ENCODE results near the gene R3HDM2. TPM values are rescaled to one million over a fixed set of nuclear protein-coding genes. Genes with fewer than 3 reads are reported as not detected.

Gene R3HDM2
- total RNA-seq, 3 donors from 2014 or later: 31.6 to 43.0 (median 35.7) TPM

DNA sequence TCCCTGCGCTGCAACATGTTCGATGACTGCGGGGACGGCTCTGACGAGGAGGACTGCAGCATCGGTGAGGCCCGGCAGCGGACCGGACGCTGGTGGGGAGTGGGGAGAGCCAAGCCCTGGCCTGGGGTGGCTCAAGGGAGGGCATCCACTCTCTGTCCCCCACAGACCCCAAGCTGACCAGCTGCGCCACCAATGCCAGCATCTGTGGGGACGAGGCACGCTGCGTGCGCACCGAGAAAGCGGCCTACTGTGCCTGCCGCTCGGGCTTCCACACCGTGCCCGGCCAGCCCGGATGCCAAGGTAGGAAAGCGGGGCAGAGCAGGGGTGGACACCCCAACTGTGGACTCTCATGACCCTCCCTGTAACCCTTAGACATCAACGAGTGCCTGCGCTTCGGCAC, 225.7 kb downstream of the R3HDM2 start:
- no peak for DNase-seq (ENCODE audit: low spot score in 2 of 2)
- no peak for TF ChIP-seq POLR2A (IDR thresholded peaks at IDR 0.05)
- TF ChIP-seq, protein P1, sequence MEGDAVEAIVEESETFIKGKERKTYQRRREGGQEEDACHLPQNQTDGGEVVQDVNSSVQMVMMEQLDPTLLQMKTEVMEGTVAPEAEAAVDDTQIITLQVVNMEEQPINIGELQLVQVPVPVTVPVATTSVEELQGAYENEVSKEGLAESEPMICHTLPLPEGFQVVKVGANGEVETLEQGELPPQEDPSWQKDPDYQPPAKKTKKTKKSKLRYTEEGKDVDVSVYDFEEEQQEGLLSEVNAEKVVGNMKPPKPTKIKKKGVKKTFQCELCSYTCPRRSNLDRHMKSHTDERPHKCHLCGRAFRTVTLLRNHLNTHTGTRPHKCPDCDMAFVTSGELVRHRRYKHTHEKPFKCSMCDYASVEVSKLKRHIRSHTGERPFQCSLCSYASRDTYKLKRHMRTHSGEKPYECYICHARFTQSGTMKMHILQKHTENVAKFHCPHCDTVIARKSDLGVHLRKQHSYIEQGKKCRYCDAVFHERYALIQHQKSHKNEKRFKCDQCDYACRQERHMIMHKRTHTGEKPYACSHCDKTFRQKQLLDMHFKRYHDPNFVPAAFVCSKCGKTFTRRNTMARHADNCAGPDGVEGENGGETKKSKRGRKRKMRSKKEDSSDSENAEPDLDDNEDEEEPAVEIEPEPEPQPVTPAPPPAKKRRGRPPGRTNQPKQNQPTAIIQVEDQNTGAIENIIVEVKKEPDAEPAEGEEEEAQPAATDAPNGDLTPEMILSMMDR (IDR thresholded peaks at IDR 0.05): no peak
- no peak for TF ChIP-seq POLR2AphosphoS5 (IDR thresholded peaks at IDR 0.05)
- H3K27me3 ChIP-seq: no peaks in the 10 kb centered on the region
- H3K9me3 ChIP-seq: no peaks in the 10 kb centered on the region
- intact Hi-C loops (cut with DNase I; ENCODE audit: low total_unique reads): no loop called here
- H3K27ac ChIP-seq: no peak overlapping the region
- H3K4me1 ChIP-seq: no peaks in the 10 kb centered on the region
- H3K4me3 ChIP-seq: no peak overlapping the region
- peaks cover 4% of the 10 kb centered on the region for H3K36me3 ChIP-seq

DNA sequence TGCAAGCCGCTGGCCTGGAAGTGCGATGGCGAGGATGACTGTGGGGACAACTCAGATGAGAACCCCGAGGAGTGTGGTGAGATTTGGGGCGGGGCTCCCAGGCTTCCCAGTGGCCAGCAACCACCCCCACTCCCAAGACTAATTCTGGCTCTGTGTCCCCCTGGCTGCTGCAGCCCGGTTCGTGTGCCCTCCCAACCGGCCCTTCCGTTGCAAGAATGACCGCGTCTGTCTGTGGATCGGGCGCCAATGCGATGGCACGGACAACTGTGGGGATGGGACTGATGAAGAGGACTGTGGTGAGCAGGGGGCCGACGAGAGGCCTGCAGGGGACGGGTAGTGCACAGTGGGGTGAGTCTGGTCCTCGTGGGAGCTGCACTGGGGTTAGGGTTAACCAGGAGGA, 226.4 kb downstream of the R3HDM2 start:
- H3K27ac ChIP-seq: no peak overlapping the region

DNA sequence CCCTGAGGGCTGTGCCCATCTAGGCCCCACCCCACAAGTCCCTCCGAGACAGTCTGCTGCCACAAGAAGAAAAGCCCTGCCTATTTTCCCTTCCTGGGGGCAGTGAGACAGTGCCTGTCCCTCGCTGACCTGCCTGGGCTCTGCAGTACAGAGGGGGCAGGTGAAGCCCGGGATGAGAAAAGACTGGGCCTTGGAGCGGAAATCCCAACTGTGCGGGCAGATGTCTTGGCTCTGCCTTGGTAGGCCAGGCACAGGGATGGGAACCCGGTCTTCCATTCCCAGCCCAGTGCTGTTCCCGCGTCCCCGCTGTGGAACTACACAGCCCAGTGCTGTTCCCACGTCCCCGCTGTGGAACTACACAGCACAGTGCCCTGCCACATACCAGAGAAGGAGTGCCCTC, 227.1 kb downstream of the R3HDM2 start:
- DNase-seq (ENCODE audit: low spot score in 2 of 2): no peak
- Histone ChIP-seq H3K27ac (no peak overlapping the region), H3K4me3 (no peak overlapping the region), H3K36me3 (peaks cover 4% of the 10 kb centered on the region), H3K4me1 (no peaks in the 10 kb centered on the region), H3K9me3 (no peaks in the 10 kb centered on the region), H3K27me3 (no peaks in the 10 kb centered on the region)
- intact Hi-C loops (cut with DNase I; ENCODE audit: low total_unique reads): no loop called here
- TF ChIP-seq, protein P1 (IDR thresholded peaks at IDR 0.05): no peak
- TF ChIP-seq POLR2A (IDR thresholded peaks at IDR 0.05) (no peak), POLR2AphosphoS5 (IDR thresholded peaks at IDR 0.05) (no peak)

More for the DNA sequence above, 226.4 kb downstream of the R3HDM2 start:
- Histone ChIP-seq H3K4me3 (no peak overlapping the region), H3K36me3 (peaks cover 4% of the 10 kb centered on the region), H3K27me3 (no peaks in the 10 kb centered on the region), H3K4me1 (no peaks in the 10 kb centered on the region), H3K9me3 (no peaks in the 10 kb centered on the region)
- TF ChIP-seq POLR2AphosphoS5 (IDR thresholded peaks at IDR 0.05) (no peak), POLR2A (IDR thresholded peaks at IDR 0.05) (no peak)
- TF ChIP-seq, protein P1 (IDR thresholded peaks at IDR 0.05): no peak
- no peak for DNase-seq (ENCODE audit: low spot score in 2 of 2)
- intact Hi-C loops (cut with DNase I; ENCODE audit: low total_unique reads): no loop called here

Other genes with a start within 250 kb of the R3HDM2 start
- under 1 TPM in 1 of 3 donors, not detected in 2; 0.33 TPM for gene NXPH4, start 214.2 kb downstream of the R3HDM2 start, total RNA-seq
- 10 to 100 TPM; 37.9 to 63.3 (median 46.7) TPM for gene SHMT2, start 201.3 kb downstream of the R3HDM2 start, total RNA-seq
- gene STAC3, start 179.9 kb downstream of the R3HDM2 start, total RNA-seq: 1 to 10 TPM in 2 of 3 donors, under 1 TPM in 1; 0.98 to 3.2 (median 1.6) TPM
- gene INHBC, start 3.7 kb upstream of the R3HDM2 start, total RNA-seq: not detected
- gene INHBE, start 24.3 kb upstream of the R3HDM2 start, total RNA-seq: not detected
- 1 to 10 TPM in 2 of 3 donors, under 1 TPM in 1; 0.66 to 2.1 (median 1.2) TPM for gene GLI1, start 28.7 kb upstream of the R3HDM2 start, total RNA-seq
- 10 to 100 TPM; 10.8 to 16.6 (median 11.1) TPM for gene ARHGAP9, start 48.8 kb upstream of the R3HDM2 start, total RNA-seq
- gene MARS1, start 57.0 kb upstream of the R3HDM2 start, total RNA-seq: 10 to 100 TPM; 39.2 to 65.9 (median 60.2) TPM
- 10 to 100 TPM; 39.0 to 58.4 (median 51.2) TPM for gene DDIT3, start 89.5 kb upstream of the R3HDM2 start, total RNA-seq
- gene MBD6, start 91.8 kb upstream of the R3HDM2 start, total RNA-seq: 10 to 100 TPM; 12.6 to 26.1 (median 19.7) TPM
- 100 to 1,000 TPM; 108 to 138 (median 131) TPM for gene DCTN2, start 116.1 kb upstream of the R3HDM2 start, total RNA-seq
- gene KIF5A, start 119.0 kb upstream of the R3HDM2 start, total RNA-seq: 1 to 10 TPM in 1 of 3 donors, under 1 TPM in 1, not detected in 1; 0.98 to 1.2 TPM
- 10 to 100 TPM; 13.8 to 26.9 (median 24.6) TPM for gene PIP4K2C, start 160.1 kb upstream of the R3HDM2 start, total RNA-seq
- gene DTX3, start 173.8 kb upstream of the R3HDM2 start, total RNA-seq: 10 to 100 TPM in 2 of 3 donors, 1 to 10 TPM in 1; 3.0 to 35.1 (median 25.9) TPM
- 10 to 100 TPM in 2 of 3 donors, 1 to 10 TPM in 1; 8.3 to 28.2 (median 19.2) TPM for gene ARHGEF25, start 180.4 kb upstream of the R3HDM2 start, total RNA-seq
- gene B4GALNT1, start 202.2 kb upstream of the R3HDM2 start, total RNA-seq: 1 to 10 TPM; 1.1 to 2.6 (median 1.2) TPM

Data from breast epithelium (tissue), 4 donors.